Calu3 (cell line): ENCODE results near the gene MUS81. TPM values are rescaled to one million over a fixed set of nuclear protein-coding genes. Genes with fewer than 3 reads are reported as not detected.

ENCODE experiments used
- BruUV-seq: library from RNA; stranded (reverse); fragments of 400-500 nt; replicated peaks from 2 replicates; lab custom pipeline; 2021; lab: Mats Ljungman, UMichigan
- CTCF ChIA-PET: fragments of 300-600 bp; sonication (Branson Sonifier 250); formaldehyde crosslinking; loops from one replicate; lab custom pipeline; 2022; ENCODE audit warnings: antibody characterized with exemption; lab: Charles Lee
- DNase-seq: peaks from one replicate; pipeline ENCODE4 v3.0.0; 2022
- H3K27ac Mint-ChIP-seq: one replicate; pipeline ENCODE4 v1.8.0; 2022; ENCODE audit warnings: mixed read lengths; ENCODE audit not compliant: unreplicated experiment
- H3K27me3 Mint-ChIP-seq: one replicate; pipeline ENCODE4 v1.8.0; 2022; ENCODE audit warnings: mixed read lengths; ENCODE audit not compliant: unreplicated experiment
- H3K36me3 Mint-ChIP-seq: one replicate; pipeline ENCODE4 v1.8.0; 2022; ENCODE audit warnings: mild to moderate bottlenecking, moderate library complexity, mixed read lengths; ENCODE audit not compliant: insufficient read depth, unreplicated experiment
- H3K4me1 Mint-ChIP-seq: one replicate; pipeline ENCODE4 v1.8.0; 2022; ENCODE audit warnings: mild to moderate bottlenecking, low read depth, mixed read lengths; ENCODE audit not compliant: unreplicated experiment
- H3K4me3 Mint-ChIP-seq: one replicate; pipeline ENCODE4 v1.8.0; 2022; ENCODE audit warnings: mild to moderate bottlenecking, low read depth, moderate library complexity, mixed read lengths; ENCODE audit not compliant: unreplicated experiment
- H3K9me3 Mint-ChIP-seq: one replicate; pipeline ENCODE4 v1.8.0; 2022; ENCODE audit warnings: low read depth, mixed read lengths; ENCODE audit not compliant: unreplicated experiment
- CTCF ChIP-seq: fragments of 200-600 bp; IDR thresholded peaks from one replicate; pipeline ENCODE4 v1.8.0; 2022; ENCODE audit warnings: antibody characterized with exemption; ENCODE audit not compliant: unreplicated experiment
- intact Hi-C: fragments of 100-400 bp; cut with micrococcal nuclease; formaldehyde crosslinking; loops from one replicate; pipeline ENCODE4 v1.10.0; 2022; ENCODE audit not compliant: unreplicated experiment
- total RNA-seq: library from RNA; stranded (reverse); gene quantifications from 2 replicates; pipeline ENCODE4 v1.2.3, GENCODE V29; 2022

MUS81 gene
- total RNA-seq, 1 experiment from 2014 or later: 67.6 TPM

- CTCF ChIA-PET: interaction anchor here (1.1 to 2.5 kb wide), 3 partner anchors 21 to 28 kb away, joined by 5 to 9 read pairs (median 8); partner anchors contain the start of genes CCDC85B and FIBP
- intact Hi-C loops: no loop called here
- Mint-ChIP-seq H3K9me3 (no peaks in the 10 kb centered on the region), H3K36me3 (peaks cover 30% of the 10 kb centered on the region), H3K4me3 (no peak overlapping the region), H3K27ac (peak overlapping the region; percentile 48), H3K4me1 (peaks cover 61% of the 10 kb centered on the region), H3K27me3 (no peaks in the 10 kb centered on the region)
- no peak for TF ChIP-seq CTCF
- DNase-seq: peak; percentile 49
- BruUV-seq: no TSS peak
Measured at GRCh38 chr11:65911682-65912568, 51.7 kb downstream of the MUS81 start.

GRCh38 chr11:65912845-65913244 lies 52.6 kb downstream of the MUS81 start:
- H3K27ac Mint-ChIP-seq: peak overlapping the region; percentile 33
- CTCF ChIA-PET: interaction anchor here (2.1 to 2.5 kb wide), 2 partner anchors 22 to 24 kb away, joined by 8 to 9 read pairs; partner anchors contain the start of genes CCDC85B and FIBP

DNA sequence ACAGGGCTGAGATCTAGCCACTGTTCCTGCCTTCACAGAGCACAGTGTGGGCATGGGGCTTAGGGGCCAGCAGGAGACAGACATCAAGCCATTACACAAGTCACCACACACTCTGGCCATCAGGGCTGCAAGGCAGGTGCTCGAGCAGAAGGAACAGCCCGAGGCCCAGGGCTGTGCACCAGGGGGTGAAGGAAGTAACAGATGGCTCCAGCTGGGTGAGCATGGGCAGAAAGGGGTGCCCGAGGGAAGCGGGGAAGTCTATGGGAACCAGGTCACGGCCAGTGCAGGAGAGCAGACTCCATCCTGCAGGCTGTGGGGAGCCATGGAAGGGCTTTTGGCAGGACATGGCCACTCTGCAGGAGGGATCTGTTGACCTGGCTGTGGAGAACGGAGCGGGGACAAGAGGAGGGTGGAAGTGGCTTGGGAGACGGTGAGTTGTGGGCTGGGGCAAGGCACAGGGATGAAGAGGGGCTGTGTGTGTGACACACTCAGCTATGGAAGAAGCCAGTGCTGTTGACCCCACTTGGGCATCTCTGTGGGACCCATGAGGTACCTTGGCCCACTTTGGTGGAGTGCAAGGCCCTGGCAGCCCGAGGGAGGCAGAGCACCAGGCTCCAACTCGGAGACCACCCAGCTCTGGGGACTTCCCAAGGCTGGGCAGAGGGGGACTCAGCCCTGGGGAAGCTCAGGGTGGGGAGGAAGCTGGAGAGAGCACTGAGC lies 55.0 kb downstream of the MUS81 start:
- Mint-ChIP-seq H3K4me3 (peak overlapping the region; percentile 94), H3K9me3 (no peaks in the 10 kb centered on the region), H3K27me3 (no peaks in the 10 kb centered on the region), H3K36me3 (peaks cover 57% of the 10 kb centered on the region), H3K27ac (peak overlapping the region; percentile 99), H3K4me1 (peaks cover 53% of the 10 kb centered on the region)
- BruUV-seq: no TSS peak
- TF ChIP-seq CTCF: no peak
- CTCF ChIA-PET: interaction anchor here (0.6 to 1.4 kb wide), 4 partner anchors 15 to 55 kb away, joined by 4 to 16 read pairs (median 5); partner anchors contain the start of genes FIBP, FOSL1 and MUS81
- intact Hi-C loops: no loop called here
- DNase-seq: no peak

More at GRCh38 chr11:65912845-65913244, 52.6 kb downstream of the MUS81 start:
- Mint-ChIP-seq H3K9me3 (no peaks in the 10 kb centered on the region), H3K4me1 (peaks cover 63% of the 10 kb centered on the region), H3K27me3 (no peaks in the 10 kb centered on the region), H3K36me3 (peaks cover 35% of the 10 kb centered on the region), H3K4me3 (no peak overlapping the region)
- no TSS peak for BruUV-seq
- no peak for TF ChIP-seq CTCF
- intact Hi-C loops: no loop called here
- DNase-seq: no peak

- CTCF ChIA-PET: interaction anchor here (0.5 to 1.4 kb wide), 7 partner anchors 10 to 1190 kb away, joined by 3 to 16 read pairs (median 5); partner anchors contain the start of genes FIBP, FOSL1 and MUS81
- no peak for TF ChIP-seq CTCF
- no peaks in the 10 kb centered on the region for H3K27me3 Mint-ChIP-seq
- peak; percentile 90 for DNase-seq
- H3K4me1 Mint-ChIP-seq: peaks cover 58% of the 10 kb centered on the region
- H3K4me3 Mint-ChIP-seq: peak overlapping the region; percentile 94
- no TSS peak for BruUV-seq
- intact Hi-C loops: no loop called here
- H3K27ac Mint-ChIP-seq: peak overlapping the region; percentile 99
- peaks cover 63% of the 10 kb centered on the region for H3K36me3 Mint-ChIP-seq
- H3K9me3 Mint-ChIP-seq: no peaks in the 10 kb centered on the region
Measured at GRCh38 chr11:65915821-65916251, 55.6 kb downstream of the MUS81 start.
